Suprapubic skin (tissue), 3 donors: Measurements from ENCODE around the gene CFD.

Experiments used
- EP300 ChIP-seq: sonication (generic); formaldehyde crosslinking; IDR thresholded peaks from one replicate; pipeline ENCODE4 v1.6.1; 2017; ENCODE audit warnings: antibody characterized with exemption
- POLR2A ChIP-seq, 2 donors: fragments of 450-650 bp; IDR thresholded peaks; one replicate each; pipeline ENCODE4 v1.6.1; 2017; ENCODE audit warnings: antibody characterized with exemption in 2 of 2, mild to moderate bottlenecking in 2 of 2, moderate library complexity in 2 of 2
- TF ChIP-seq, protein P1 (sequence below), 2 donors: fragments of 200-600 bp in 1 of 2; fragments of 450-650 bp in 1 of 2; sonication (generic) in 1 of 2; IDR thresholded peaks; one replicate each; pipeline ENCODE4 v1.5.1; 2016 to 2019; ENCODE audit warnings: antibody characterized with exemption in 2 of 2, mild to moderate bottlenecking in 1 of 2, moderate library complexity in 1 of 2

DNA sequence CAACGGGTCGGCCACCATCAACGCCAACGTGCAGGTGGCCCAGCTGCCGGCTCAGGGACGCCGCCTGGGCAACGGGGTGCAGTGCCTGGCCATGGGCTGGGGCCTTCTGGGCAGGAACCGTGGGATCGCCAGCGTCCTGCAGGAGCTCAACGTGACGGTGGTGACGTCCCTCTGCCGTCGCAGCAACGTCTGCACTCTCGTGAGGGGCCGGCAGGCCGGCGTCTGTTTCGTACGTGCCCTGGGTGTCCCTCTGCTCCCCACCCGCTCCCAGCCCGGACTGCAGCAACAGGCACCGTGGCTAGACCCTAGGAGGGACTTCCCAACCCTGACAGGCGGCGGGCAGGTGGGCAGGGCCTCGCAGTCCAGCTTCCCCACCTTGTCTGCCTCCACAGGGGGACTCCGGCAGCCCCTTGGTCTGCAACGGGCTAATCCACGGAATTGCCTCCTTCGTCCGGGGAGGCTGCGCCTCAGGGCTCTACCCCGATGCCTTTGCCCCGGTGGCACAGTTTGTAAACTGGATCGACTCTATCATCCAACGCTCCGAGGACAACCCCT, 3.8 kb upstream of the CFD start:
- TF ChIP-seq, protein P1, sequence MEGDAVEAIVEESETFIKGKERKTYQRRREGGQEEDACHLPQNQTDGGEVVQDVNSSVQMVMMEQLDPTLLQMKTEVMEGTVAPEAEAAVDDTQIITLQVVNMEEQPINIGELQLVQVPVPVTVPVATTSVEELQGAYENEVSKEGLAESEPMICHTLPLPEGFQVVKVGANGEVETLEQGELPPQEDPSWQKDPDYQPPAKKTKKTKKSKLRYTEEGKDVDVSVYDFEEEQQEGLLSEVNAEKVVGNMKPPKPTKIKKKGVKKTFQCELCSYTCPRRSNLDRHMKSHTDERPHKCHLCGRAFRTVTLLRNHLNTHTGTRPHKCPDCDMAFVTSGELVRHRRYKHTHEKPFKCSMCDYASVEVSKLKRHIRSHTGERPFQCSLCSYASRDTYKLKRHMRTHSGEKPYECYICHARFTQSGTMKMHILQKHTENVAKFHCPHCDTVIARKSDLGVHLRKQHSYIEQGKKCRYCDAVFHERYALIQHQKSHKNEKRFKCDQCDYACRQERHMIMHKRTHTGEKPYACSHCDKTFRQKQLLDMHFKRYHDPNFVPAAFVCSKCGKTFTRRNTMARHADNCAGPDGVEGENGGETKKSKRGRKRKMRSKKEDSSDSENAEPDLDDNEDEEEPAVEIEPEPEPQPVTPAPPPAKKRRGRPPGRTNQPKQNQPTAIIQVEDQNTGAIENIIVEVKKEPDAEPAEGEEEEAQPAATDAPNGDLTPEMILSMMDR (IDR thresholded peaks at IDR 0.05) = no peak
- TF ChIP-seq EP300 (no peak), POLR2A (IDR thresholded peaks at IDR 0.05) (no peak)
